GM13976 (cell line): ENCODE results near the gene TTLL3.

Source experiments
- DNase-seq: peaks from one replicate; pipeline ENCODE4 v3.0.0; 2012; ENCODE audit warnings: low spot score
- in situ Hi-C: fragments of 300-500 bp; cut with MboI; formaldehyde crosslinking; loops from one replicate; pipeline ENCODE4 v1.12.0; 2022; ENCODE audit warnings: low sequenced_read_pairs, mixed read lengths, inconsistent platforms; ENCODE audit not compliant: unreplicated experiment
- TF ChIP-seq, protein P1 (sequence below): IDR thresholded peaks from 2 replicates; pipeline ENCODE4 v1.5.1; 2012; ENCODE audit warnings: borderline replicate concordance, mild to moderate bottlenecking; ENCODE audit not compliant: insufficient read depth; ENCODE audit errors: extremely low read depth, missing control alignments, control extremely low read depth

TTLL3 gene

DNA sequence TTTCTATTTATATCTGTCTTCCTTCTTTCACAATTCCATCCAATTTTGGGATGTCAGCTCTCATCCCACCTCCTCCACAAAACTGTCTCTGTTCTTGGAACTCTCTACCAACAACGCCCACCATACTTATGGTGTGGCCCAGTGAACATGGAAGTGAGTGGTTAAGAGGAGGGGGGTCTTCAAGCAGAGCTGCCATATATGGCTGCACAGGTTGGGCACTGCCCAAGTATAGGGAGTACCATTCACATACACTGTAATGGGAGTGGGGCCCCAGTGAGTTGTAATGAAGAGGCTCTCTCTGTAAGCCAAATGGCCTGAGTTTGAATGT, 32.4 kb upstream of the TTLL3 start:
- TF ChIP-seq, protein P1, sequence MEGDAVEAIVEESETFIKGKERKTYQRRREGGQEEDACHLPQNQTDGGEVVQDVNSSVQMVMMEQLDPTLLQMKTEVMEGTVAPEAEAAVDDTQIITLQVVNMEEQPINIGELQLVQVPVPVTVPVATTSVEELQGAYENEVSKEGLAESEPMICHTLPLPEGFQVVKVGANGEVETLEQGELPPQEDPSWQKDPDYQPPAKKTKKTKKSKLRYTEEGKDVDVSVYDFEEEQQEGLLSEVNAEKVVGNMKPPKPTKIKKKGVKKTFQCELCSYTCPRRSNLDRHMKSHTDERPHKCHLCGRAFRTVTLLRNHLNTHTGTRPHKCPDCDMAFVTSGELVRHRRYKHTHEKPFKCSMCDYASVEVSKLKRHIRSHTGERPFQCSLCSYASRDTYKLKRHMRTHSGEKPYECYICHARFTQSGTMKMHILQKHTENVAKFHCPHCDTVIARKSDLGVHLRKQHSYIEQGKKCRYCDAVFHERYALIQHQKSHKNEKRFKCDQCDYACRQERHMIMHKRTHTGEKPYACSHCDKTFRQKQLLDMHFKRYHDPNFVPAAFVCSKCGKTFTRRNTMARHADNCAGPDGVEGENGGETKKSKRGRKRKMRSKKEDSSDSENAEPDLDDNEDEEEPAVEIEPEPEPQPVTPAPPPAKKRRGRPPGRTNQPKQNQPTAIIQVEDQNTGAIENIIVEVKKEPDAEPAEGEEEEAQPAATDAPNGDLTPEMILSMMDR = no peak
- in situ Hi-C loops = no loop called here
- DNase-seq = no peak

DNA sequence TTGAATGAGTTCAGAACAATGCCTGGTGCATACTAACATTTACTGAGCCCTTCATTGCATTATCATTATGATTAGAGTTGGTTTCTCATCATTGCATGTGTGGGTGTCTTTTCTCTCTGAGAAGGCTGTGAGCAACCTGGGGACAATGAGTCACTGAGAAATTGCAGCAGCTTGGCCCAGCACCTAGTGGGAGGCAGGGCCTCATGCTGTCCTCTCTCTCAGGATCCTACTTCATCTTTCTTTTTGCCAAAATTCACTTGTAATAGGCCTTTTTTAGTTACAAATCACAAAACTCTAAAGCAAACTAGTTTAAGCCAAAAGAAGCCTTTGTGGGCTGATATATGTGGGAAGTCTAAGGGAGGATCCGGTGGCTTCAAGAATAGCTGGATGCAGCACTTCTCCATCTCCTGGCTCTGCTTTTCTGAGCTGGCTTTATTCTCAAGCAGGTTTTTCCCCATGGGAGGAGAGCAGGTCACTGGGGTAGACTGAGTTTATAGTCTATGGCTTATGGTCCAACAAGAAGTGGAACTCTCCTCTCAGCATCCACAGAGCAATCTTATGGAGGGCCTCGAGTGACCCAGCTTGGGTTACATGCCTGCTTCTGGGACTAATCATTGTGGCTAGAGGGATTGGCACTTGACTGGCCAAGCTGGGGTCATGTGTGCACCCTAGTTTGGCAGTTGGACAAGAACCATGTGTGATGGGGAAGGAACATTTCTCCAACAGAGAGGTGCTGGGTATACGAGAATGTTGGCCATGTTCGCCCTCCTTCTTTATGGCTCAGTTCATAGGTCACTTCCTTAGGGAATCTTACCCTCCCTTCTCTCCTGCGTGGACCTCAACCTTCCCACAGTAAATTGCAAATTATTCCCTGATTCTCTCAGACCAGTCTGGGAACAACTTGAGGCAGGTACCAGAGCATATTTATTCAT, 31.7 kb upstream of the TTLL3 start:
- in situ Hi-C loops = no loop called here
- TF ChIP-seq, protein P1 = no peak
- peak; percentile 61 for DNase-seq

DNA sequence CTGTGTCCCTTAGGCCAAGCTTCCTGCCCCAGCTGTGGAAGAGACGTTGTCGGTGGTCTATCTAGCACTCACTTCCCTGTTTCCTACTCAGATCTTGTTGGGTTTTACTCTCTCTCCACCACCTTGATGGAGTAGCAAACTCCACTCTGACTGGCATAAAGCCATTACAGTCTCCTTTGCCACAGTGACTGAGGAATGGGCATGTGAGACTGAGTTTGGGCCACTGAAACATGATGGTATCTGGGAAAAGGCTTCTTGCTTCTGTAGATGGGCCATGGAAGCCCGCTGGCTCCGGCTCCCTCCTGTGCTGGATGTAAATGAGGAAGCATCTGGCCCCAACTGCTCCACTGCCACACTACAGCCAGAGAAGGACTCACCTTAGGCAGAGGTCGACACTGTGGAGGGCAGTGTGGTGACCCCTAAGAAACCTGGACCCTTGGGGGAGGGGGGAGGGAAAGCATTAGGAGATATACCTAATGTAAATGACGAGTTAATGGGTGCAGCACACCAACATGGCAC, 30.9 kb upstream of the TTLL3 start:
- in situ Hi-C loops = no loop called here
- TF ChIP-seq, protein P1 = no peak
- DNase-seq = no peak

DNA sequence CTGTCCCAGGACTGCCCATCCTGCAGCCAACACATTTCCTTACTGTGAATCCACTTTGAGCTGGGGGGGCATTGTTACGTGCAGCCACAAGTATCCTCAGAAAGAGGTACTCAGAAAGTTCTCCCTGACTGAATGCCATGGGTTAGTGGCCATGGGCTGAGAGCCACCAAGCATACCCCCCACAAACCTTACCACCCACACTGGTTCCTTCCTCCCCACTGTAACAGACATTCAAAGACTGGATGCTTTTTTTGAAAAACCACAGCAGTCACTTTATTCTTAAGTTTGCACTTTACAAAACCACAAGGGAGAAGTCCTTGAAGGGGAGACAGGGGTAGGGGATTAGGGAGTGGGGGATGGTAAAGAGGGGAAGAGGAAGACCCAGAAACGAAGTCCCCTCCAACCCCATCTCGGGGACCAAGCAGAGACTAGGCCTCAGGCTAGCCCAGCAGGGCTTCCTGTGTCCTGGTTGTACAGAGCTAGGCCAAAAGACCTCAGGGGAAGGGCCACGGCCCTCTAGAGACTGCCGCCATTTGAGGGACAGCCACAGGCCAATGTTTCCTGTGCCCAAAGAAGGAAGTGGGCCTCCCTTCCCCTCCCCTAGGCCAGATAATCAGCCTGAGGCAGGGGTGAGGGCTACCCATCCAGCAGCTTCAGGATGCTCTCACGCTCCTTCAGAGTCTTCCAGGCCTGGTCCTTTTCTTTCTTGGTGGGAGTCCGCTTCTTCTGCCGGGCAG, 30.2 kb upstream of the TTLL3 start:
- peak; percentile 72 for DNase-seq
- TF ChIP-seq, protein P1 = no peak
- in situ Hi-C loops = no loop called here

DNA sequence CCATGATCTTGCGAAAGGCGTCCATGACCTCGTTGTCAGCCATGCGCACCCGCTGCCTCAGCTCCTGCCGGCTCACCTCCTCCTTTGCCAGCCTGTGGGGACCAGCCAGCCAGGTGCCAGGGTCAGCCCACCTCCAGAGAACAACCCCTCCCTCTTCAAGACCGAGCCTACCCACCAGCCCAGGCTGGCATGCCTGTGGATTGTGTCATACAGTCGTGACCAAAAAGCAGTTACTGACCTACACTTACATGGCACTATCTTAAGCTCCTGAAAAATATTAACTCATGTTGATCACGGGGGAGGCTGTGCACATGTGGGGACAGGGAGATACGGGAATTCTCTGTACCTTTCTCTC, 29.6 kb upstream of the TTLL3 start:
- no peak for DNase-seq
- TF ChIP-seq, protein P1 = no peak
- in situ Hi-C loops = no loop called here

DNA sequence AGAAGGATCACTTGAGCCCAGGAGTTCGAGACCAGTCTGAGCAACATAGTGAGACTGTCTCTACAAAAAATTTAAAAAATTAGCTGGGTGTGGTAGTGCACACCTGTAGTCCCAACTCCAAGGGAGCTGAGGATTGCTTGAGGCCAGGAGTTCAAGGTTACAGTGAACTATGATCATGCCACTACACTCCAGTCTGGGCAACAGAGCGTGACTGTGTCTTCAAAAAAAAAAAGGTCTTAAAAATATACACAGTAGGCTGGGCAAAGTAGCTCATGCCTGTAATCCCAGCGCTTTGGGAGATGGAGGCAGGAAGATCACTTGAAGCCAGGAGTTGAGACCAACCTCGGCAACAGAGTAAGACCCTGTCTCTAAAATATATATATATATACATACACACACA, 29.2 kb upstream of the TTLL3 start:
- TF ChIP-seq, protein P1 = no peak
- DNase-seq = no peak
- in situ Hi-C loops = no loop called here
